IPS-NIHi7 (cell line): ENCODE results near the gene NAGLU.

Experiments used
- DNase-seq: peaks from one replicate; pipeline ENCODE4 v3.0.0; 2012; ENCODE audit warnings: mixed read lengths; ENCODE audit errors: extremely low spot score

Gene NAGLU

DNA sequence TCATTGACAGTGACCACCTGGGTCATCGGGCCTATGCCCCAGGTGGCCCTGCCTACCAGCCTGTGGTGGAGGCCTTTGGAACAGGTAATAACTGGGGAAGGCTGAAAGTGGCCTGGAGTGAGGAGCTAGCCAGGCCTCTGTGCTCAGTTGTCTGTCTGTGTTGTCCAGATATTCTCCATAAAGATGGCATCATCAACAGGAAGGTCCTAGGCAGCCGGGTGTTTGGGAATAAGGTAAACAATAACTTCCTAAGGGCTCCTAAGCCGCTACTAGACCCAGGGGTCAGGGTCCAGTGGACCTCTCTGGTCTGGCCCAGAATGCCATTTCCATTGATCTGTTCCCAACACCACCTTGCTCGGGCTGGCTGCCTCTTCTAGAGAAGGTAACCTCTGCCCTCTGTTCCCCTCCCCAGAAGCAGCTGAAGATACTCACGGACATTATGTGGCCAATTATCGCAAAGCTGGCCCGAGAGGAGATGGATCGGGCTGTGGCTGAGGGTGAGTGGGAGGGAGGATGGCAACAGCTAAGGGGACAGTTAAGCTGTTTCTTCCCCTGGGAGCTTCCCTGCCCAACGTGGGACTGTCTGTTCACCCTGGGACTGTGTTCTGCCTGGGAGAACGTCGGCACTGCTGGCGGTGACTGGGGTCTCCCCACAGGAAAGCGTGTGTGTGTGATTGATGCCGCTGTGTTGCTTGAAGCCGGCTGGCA is 28.9 kb downstream of the NAGLU start:
- DNase-seq: no peak

DNA sequence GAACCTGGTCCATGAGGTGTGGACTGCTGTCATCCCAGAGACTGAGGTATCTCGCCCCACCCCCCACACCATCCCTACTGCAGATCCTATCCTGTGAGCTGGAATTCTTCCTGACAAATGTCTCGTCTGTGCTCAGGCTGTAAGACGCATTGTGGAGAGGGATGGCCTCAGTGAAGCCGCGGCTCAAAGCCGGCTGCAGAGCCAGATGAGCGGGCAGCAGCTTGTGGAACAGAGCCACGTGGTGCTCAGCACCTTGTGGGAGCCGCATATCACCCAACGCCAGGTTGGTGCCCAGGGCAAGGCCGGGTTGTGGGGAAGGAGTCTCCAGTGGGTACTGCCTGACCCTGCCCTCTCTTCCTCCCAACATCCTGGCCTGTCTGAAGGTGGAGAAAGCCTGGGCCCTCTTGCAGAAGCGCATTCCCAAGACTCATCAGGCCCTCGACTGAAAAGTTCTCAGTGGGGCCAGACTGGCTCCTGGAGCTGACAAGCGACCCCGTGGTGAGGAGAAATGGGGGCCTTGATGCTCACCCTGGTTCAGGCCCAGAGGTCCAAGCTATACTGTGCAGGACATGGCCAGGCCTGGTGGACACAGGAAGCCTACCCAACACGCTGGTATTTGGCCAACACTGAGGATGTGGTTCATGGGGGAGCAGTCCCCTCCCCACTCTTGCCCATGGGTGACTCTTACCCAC is 29.6 kb downstream of the NAGLU start:
- DNase-seq: no peak

DNA sequence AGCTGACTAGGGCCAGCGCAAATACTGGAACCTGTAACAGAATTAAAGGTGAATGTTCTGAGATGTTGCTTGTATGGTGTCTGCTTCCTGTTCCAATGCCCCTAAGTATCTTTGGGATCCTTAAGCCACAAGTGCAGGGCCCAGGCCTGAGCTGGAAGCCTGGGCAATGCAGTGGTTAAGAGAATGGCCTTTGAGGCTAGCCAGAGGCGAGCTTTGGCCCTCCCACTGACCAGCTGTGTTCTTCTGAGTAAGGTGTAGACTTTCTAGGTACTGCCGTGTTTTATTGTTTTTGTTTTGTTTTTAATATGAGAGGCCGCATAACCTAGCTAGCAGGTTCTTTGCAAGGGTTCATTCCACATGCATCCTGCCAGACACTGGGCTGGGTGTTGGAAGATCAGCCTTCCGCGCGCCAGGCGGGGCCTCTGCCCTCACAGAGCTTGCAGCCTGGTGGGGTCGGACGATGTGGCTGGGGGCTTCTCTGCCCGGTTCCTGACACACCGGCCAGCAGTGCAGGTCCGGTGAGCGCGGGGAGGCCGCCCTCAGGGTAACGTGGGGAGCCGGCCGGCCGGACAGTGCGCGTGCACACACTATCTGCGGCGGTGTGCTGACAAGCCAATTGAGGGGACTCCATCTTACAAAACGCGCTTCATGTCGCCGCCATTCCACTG is 30.3 kb downstream of the NAGLU start:
- no peak for DNase-seq

DNA sequence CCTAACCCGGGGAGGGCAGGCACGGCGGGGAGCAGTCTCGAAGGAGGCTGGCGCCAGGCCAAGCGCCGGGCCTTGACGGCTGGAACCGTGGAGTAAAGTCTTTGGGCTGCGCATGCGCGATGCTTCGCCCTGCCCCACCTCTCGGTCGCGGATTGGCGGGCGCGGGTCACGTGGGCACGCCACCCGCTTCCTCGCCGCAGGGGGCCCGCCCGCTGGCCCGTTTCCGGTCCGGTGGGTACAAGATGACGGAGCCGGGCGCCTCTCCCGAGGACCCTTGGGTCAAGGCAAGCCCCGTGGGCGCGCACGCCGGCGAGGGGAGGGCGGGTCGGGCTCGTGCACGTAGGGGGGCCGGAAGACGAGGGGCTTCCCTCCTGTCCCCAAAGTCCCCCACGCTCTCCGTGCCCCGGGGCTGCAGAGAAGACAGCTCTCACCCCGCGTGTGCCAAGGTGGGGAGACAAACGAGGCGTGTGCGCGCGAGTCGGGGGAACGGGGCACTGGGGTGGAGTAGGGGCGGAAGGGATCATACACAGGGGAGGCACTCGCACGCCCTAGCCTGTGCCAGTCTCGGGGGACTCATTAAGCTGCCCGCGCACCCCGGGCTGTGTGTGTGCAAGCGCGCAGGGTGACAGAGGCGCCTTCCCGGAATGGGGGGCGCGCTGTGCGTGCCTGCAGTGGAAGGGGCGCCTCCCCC is 31.0 kb downstream of the NAGLU start, which contains the start of gene MLX:
MLX (plus strand) TSS at position 218 of the 691 bp plus-strand sequence; CDS start at position 243, 25 bp downstream.
- DNase-seq: peak; percentile 100

DNA sequence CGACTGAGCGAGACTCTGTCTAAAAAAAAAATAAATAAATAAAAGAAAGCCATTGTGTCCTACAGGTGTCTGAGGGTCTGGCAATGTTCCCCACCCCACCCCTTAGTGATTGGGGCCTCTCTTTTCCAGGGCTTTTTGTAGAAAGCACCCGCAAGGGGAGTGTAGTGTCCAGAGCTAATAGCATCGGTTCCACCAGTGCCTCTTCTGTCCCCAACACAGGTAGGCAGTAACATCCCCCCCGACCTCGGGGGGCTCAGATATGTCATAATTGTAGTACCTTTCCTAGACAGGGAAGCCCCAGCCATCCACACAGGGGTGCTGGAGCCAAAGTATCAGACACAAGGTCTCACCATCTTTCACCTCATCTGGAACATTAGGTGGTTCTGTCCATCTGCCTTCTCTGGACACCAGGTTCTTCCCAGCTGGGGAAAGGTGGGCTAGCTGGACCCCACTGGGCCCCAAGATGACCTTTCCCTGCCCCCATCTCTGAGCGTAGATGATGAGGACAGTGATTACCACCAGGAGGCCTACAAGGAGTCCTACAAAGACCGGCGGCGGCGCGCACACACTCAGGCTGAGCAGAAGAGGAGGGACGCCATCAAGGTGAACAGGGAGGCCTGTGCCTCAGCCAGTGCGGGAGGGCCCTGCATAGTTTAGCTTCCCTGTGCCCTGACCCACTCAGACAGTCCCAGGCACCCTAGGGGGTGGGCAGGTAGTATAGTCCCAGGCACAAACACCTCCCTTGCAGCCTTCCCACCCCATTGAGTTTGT is 32.5 kb downstream of the NAGLU start:
- DNase-seq: no peak

DNA sequence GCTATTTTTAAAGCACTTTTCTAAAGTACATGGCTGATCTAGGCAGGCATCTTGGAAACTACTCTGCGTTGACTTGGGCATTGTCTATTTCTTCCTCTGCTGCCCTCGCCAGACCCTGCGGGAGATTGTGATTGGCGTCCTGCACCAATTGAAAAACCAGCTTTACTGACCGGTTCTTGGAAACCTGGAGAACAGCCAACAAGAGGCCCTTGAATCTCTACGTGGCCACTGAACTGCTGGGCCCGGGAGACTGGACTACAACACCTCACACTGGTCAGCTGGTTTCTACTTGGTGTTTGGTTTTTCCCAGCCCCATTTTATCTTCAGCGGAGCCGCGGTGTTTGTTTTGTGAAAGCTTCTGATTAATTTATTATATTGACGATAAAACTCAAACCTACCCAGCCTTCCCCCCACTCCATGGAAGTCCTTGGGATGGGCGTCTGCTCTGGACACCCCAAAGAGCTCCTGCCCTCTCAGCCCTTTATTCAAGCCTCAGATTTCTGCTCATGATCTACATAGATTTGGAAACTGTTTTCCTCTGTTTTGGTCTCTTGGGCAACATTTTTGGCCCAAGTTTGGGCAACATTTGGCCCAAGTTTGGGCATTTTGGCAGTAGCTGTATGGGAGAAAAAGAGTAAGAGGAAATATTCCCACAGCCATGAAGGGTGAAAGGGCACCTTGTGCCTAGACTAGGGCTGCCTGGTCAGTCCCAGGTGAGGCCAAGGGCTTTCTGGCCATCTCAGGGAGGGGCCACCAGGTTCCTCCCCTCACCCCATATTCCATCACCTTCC is 35.6 kb downstream of the NAGLU start:
- no peak for DNase-seq

DNA sequence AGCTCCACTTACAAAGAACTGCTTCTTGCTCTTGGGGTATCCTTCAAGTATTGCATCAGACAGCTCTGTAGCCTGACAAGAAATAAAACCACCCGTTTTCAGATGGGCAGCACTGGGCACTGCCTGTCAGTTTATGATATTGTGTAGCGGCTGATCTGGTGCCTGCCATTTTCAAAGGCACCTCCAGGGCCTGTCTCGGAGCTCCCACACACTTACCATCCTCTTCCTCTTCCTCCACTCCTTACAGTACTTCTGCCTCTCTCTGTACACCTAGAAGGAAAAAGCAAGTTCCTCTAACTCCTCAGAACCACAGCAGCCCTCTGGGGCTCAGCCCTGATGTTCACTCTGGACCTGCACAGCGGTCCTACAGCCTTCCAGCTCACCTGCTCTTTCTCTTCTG is 37.1 kb downstream of the NAGLU start:
- DNase-seq: no peak

DNA sequence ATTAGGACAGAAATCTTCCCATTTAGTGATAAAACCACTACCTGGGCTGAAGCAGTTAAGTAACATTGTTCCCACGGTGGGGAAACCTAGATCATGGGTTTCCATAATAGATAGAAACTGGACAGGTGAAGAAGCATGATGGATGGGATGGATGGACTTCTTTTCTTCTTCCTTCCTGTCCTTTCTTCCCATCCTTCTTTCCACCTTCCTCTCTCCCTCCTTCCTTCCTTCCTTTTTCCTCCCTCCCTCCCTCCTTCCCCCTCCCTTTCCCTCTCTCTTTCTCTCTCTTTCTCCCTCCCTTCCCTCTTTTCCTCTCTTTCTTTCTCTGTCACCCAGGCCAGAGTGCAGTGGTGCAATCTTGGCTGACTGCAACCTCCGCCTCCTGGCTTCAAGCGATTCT is 38.4 kb downstream of the NAGLU start:
- no peak for DNase-seq

DNA sequence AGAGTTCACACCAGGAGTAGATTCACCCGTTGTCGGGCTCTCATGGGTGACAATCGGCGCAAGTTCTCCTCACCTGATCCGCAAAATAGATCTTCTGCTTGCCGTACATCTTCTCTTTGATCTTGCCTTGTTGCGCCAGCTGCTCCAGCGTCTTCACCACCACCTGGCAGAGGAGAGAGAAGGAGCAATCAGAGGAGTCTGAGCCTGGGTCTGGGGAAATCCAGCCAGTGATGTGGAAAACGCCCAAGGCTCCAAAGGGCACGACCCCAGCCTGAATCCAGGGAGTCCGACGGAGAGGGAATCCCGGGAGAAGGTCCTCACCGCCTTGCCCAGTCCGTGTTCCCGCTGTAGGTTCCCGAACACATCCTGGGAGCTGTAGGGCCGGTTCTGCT is 41.1 kb downstream of the NAGLU start:
- no peak for DNase-seq

DNA sequence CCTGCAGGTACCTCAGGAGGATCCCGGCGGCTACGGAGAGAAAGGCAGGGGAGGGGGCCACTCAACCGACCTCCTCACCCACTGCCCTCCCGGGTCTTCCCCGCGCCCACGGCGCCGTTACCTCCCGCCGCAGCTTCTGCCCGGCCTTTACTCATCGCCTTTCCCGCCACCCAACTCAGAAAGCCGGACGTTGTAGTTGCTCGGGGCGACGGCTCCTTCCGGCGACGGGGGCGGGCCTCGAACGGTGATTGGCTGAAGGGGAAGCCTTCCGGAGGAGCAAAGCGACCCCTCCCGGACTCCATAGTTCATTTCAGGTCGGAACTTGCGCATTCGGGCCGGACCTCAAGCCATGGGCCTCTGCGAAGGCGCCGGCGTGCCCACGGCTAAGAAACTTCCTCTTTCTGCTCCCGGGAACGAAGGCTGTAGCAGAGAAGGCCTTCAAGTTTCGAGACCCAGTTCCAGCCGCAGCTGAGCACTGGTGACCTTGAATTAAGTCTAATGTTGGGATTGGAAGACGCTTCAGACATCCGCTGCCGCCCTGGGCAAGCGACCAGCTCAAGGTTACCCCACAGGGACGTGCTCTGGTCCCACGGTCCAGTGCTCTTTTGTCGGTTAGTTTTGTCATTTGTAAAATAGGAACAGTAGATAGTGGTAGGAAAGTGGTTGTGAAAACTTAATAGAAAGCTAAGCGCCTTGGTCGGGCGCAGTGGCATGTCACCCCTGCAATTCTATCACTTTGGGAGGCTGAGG is 41.7 kb downstream of the NAGLU start, which contains the start of gene PSMC3IP:
PSMC3IP (minus strand) TSS at position 198 of the 750 bp plus-strand sequence; CDS start at position 155, 43 bp downstream.
- DNase-seq: peak; percentile 98

DNA sequence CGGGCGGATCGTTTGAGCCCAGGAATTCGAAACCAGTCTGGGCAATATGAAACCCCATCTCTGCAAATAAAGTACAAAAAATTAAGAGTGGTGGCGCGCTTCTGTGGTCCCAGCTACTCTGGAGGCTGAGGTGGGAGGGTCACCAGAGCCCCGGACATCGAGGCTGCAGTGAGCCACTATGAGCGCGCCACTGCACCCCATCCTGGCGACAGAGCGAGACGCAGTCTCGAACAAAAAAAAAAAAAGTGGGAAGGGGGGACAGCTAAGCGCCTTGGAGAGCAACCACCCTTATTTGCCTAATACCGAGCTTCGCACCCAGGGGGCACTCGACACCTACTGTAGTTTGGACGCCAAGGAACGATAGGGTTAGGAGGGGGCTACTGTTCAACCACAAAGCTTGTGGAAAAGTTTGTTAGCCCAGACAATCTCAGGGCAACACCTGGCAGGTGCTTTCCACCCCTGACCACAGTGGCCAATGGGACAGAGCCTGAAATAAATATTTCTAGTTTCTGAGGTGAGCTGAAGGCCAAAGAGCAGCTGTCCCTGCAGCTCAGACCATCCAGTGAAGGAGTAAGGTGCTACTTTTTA is 42.3 kb downstream of the NAGLU start:
- peak; percentile 94 for DNase-seq

DNA sequence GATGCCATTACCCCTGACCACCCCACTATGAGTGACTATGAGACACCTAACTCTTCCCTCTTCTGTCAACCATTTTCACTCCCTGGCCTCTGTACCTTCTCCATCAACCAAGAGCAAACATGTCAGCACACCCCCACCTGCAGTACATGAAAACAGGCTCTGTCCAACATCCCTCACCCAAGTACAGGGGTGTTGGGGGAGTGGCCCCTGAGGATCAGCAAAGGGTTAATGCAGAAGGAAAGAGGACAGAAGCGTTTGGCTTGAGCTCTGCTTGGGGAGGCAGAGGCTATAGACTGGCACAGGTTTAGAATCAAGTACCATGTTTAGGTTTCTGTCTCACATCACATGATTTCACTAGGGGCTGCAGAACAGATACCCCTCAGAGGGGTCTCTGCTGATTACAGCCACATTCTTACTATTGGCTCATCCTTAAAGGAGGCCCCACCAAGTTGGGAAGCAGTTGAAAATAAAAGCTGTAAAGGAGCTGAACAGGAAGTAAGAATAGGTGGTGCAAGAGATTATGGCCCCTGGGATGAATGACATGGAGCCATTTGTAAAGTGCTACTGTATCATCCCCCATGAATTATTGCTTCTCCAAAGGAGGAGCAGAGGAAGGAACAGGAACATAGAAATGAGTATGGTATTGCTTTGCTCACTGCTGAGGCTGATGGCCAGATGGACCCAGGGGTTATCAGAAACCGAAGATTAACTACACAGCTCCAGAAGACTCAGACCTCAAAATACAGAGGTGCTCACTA is 43.9 kb downstream of the NAGLU start:
- no peak for DNase-seq

DNA sequence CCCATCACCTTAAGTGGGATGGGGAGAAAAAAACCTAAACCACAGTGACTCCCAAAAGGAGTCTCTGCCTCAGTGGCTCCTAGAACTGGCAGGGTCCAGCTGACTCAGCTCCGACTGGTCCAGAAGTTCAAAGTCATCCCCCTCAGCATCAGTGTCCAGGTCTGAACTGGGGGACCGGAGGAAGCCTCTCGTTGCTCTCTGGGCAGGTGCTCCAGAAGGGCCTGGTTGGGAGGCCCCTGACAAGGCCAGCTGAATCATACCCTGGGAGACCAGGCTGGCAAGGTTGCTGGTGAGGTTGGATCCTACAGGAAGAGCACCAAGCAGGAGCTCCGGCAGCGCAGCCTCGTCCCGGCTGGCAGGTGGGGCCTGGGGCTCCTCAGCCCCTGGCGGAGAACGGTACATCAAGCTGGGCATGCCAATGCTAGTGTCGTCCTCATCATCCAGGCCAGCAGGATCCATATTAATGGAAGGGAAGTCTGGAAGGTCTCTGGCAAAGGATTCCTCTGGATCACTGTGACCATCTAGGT is 45.8 kb downstream of the NAGLU start:
- no peak for DNase-seq

DNA sequence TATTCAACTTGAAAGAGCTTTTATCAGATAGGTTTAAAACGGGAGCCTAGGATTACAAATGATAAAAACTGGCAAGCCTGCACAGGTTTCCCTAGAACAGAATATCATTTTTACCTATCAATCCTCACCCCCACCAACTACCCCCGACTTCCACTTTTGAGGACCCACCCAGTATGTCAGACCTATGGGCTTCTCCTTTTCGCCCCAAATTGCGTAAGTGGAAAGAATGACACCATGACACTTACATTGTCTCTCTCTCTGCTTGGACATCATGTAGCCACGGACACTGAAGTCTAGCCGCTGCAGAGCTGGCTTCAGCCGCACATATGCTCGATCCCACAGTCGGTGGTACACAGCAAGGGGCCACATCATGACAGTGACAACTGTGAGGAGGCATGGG is 48.8 kb downstream of the NAGLU start:
- DNase-seq: no peak

DNA sequence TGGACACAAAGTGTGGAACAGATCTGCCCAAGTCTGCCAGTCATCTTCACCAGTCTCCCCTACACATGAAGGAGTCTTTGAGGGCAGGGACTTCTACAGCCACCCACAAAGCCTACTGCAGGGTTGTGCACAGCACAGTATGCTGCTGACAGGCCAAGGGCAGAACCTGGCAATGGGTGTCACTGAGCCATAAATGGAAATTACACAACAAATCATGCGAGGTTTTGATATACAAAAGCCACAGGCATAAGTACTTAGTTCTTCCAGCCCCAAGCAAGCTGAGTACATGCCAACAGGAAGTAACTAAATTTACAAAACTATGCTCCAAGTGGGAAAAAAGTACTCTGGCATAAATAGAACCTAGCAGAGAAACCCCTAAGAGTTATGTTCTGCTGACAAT is 49.3 kb downstream of the NAGLU start:
- no peak for DNase-seq

DNA sequence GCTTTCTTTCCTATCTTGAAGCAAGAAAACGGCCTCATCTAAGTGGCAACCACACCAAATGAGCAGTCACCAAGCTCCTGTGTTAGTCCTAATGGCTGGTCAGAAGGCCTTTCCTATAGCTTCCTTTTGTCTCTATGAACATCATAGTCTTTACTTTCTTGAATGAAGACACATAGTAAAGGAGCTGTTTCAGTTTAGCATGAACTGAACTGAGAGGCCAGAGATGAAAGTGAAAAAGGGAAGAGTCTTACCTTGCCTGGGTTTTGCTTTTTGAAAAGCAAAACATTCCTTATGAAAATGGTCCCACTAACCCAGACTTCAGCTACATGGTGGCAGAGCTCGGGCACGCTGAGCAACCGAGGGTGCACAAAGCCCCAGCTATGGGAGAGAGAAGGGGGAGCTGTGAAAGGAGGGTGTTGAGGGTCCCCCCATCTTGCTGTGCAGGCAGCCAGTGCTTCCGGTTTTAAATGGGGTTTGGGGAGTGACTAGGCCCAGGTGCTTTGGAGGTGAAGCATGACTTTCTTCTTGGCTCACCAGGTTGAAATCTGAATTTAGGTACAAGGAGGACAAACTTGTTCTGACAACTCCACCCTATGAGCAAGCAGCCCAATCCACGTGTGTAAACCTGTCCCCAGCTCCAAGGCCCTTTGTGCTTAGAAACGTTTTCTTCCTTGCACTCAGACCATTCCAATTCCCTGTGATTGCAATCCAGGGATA is 50.6 kb downstream of the NAGLU start:
- no peak for DNase-seq

DNA sequence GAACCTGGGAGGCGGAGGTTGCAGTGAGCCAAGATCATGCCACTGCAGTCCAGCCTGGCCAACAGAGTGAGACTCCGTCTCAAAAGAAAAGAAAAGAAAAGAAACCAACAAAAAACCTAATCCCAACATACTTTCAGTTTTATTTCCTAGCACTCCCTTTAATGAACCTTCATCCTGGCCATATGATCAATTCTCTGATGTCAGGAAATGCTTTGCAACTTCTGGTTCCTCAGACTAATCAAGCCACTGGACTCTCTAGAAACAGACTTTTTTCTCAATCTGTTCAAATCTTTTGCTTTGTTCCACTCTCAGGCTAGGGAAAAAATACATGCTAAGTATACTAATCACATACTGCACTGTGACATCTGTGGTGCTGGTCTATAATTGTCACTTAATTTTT is 54.8 kb downstream of the NAGLU start:
- DNase-seq: no peak

DNA sequence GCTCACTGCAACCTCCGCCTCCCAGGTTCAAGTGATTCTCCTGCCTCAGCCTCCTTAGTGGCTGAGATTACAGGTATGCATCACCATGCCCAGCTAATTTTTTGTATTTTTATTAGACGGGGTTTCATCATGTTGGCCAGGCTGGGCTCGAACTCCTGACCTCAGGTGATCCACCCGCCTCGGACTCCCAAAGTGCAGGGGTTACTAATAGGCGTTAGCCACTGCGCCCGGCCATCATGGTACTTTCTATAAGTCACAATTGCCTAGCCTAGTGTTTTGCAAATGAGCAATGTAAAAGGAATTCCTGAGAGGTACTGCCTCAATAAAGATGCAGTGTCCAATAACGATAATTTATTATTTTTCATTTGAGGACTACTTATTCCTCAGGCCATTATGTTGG is 55.4 kb downstream of the NAGLU start:
- no peak for DNase-seq
